HG02763 (cell line): ENCODE results near the gene OR4C6.

Experiments used
- ATAC-seq: cut with Tn5 transposase; IDR thresholded peaks from one replicate; pipeline ENCODE4 v1.9.1; 2021; ENCODE audit warnings: mild to moderate bottlenecking, moderate library complexity; ENCODE audit not compliant: unreplicated experiment

OR4C6 gene

GRCh38 chr11:55661901-55662300, at the start of gene OR4C6:
Gene OR4C6 (plus strand): TSS chr11:55662201. CDS start chr11:55665167, 2,966 bp downstream.
- ATAC-seq, result no peak

- ATAC-seq, result no peak
Measured at GRCh38 chr11:55624531-55624930, 37.5 kb upstream of the OR4C6 start.

- ATAC-seq, result no peak
Measured at GRCh38 chr11:55634813-55635212, 27.2 kb upstream of the OR4C6 start, which contains the start of gene OR4P4. Gene OR4P4 (plus strand): TSS chr11:55635113.

GRCh38 chr11:55648027-55648426, 14.0 kb upstream of the OR4C6 start, which contains the start of gene OR4S2:
Gene OR4S2 (plus strand): TSS chr11:55648327. CDS start chr11:55650904, 2,577 bp downstream.
- ATAC-seq, result no peak

- no peak for ATAC-seq
Measured at GRCh38 chr11:55652560-55652959, 9.4 kb upstream of the OR4C6 start.

- no peak for ATAC-seq
Measured at GRCh38 chr11:55655096-55655495, 6.9 kb upstream of the OR4C6 start.

GRCh38 chr11:55658031-55658573, 3.9 kb upstream of the OR4C6 start:
- ATAC-seq, result peak; percentile 95

- peak; percentile 38 for ATAC-seq
Measured at GRCh38 chr11:55658608-55659007, 3.4 kb upstream of the OR4C6 start.

- no peak for ATAC-seq
Measured at GRCh38 chr11:55669376-55669775, 7.4 kb downstream of the OR4C6 start.

- ATAC-seq, result no peak
Measured at GRCh38 chr11:55673860-55674259, 11.9 kb downstream of the OR4C6 start.

GRCh38 chr11:55697817-55698216, 35.8 kb downstream of the OR4C6 start:
- peak; percentile 93 for ATAC-seq

GRCh38 chr11:55701429-55701828, 39.4 kb downstream of the OR4C6 start:
- ATAC-seq, result no peak

GRCh38 chr11:55707029-55707428, 45.0 kb downstream of the OR4C6 start:
- ATAC-seq, result peak; percentile 58

- no peak for ATAC-seq
Measured at GRCh38 chr11:55714982-55715888, 53.2 kb downstream of the OR4C6 start.
